Upper lobe of left lung (tissue), 4 donors: ENCODE measurements around the gene FBXL17.

Experiments used
- CTCF ChIP-seq, 6 experiments: fragments of 450-650 bp in 4 of 6; fragments of 200-600 bp in 2 of 6; sonication (generic) in 2 of 6; IDR thresholded peaks; one replicate each; pipeline ENCODE4 v1.5.1; 2016 to 2019; ENCODE audit warnings: antibody characterized with exemption in 6 of 6
- POLR2A ChIP-seq, 4 donors: fragments of 450-650 bp; IDR thresholded peaks; one replicate each; pipeline ENCODE4 v1.5.1; 2016 to 2017; ENCODE audit warnings: antibody characterized with exemption in 4 of 4, mild to moderate bottlenecking in 2 of 4

- no peak for TF ChIP-seq CTCF (IDR thresholded peaks at IDR 0.05)
- TF ChIP-seq POLR2A (IDR thresholded peaks at IDR 0.05), result no peak
Observed at GRCh38 chr5:108090946-108091345, 291.0 kb downstream of the FBXL17 start.
